K562 (cell line): ENCODE measurements around the gene STOX1.

Experiments
- ATF7 ChIP-seq: fragments of 450-650 bp; IDR thresholded peaks from 2 replicates; pipeline ENCODE4 v1.7.1; 2014; ENCODE audit warnings: mild to moderate bottlenecking, moderate library complexity
- CREM ChIP-seq: IDR thresholded peaks from 2 replicates; pipeline ENCODE4 v1.6.1; 2014; ENCODE audit warnings: antibody characterized with exemption, low read depth
- FOXJ2 ChIP-seq: fragments of 200-800 bp; sonication (Bioruptor generic); IDR thresholded peaks from 2 replicates; pipeline ENCODE4 v1.6.1; 2016; ENCODE audit warnings: missing genetic modification characterization, missing compliant biosample characterization
- MAZ ChIP-seq, 2 experiments: fragments of 450-650 bp in 1 of 2; sonication (generic) in 1 of 2; formaldehyde crosslinking; IDR thresholded peaks in 1 of 2; conservative IDR thresholded peaks in 1 of 2; 2 replicates each; pipeline versions ENCODE4 v1.4.0 to v1.5.0; 2020; ENCODE audit warnings: mild to moderate bottlenecking in 1 of 2, missing genetic modification reagents in 1 of 2
- NFXL1 ChIP-seq: fragments of 450-650 bp; formaldehyde crosslinking; IDR thresholded peaks from 2 replicates; pipeline ENCODE4 v1.4.0; 2021; ENCODE audit warnings: mild to moderate bottlenecking
- RCOR1 ChIP-seq, 2 experiments: IDR thresholded peaks; 2 replicates each; pipeline ENCODE4 v1.6.1; 2012; ENCODE audit warnings: low read depth in 2 of 2, low read length in 2 of 2, borderline replicate concordance in 1 of 2, improper control_type of control experiment in 1 of 2
- RUNX1 ChIP-seq: sonication (generic); IDR thresholded peaks from 2 replicates; pipeline ENCODE4 v1.6.1; 2016; ENCODE audit warnings: antibody characterized with exemption, low read depth
- TF ChIP-seq, protein P1 (sequence below): sonication (generic); formaldehyde crosslinking; IDR thresholded peaks from 2 replicates; pipeline ENCODE4 v1.8.1; 2023; ENCODE audit warnings: mild to moderate bottlenecking, missing genetic modification reagents, moderate library complexity
- TF ChIP-seq, protein P2 (sequence below), 2 experiments: IDR thresholded peaks; 2 replicates each; pipeline ENCODE4 v1.6.1; 2012; ENCODE audit warnings: improper control_type of control experiment in 2 of 2, low read depth in 2 of 2, low read length in 2 of 2, borderline replicate concordance in 1 of 2
- TF ChIP-seq, protein P3 (sequence below), 2 experiments: fragments of 450-650 bp; formaldehyde crosslinking in 1 of 2; IDR thresholded peaks; 2 replicates each; pipeline versions ENCODE4 v1.4.0 to v1.6.1; 2014 to 2020; ENCODE audit warnings: mild to moderate bottlenecking in 2 of 2, borderline replicate concordance in 1 of 2, low read depth in 1 of 2
- TF ChIP-seq, protein P4 (sequence below), 2 experiments: fragments of 450-650 bp; conservative IDR thresholded peaks; 2 replicates each; pipeline ENCODE4 v1.6.1; 2017; ENCODE audit warnings: mild to moderate bottlenecking in 2 of 2, moderate library complexity in 2 of 2

DNA sequence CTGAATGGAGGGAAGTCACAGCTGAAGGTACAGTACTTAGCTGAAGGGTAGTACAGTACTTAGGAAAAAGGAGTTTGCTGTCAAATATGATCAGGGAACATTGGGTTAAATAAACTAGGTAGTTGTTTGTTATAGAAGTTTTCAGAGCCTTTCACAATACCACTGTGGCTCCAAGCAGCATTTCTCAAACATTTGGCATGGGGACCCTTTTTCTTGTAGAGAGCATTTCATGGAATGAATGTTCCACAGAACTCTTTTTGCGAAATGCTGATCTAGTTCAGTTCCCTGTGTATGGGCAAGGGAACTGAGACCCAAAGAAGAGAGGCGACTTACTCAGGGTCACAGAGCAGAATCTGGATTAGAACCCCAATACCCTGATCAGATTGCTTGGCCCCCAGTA lies 42.3 kb downstream of the STOX1 start:
- no peak for TF ChIP-seq ATF7
- TF ChIP-seq, protein P1, sequence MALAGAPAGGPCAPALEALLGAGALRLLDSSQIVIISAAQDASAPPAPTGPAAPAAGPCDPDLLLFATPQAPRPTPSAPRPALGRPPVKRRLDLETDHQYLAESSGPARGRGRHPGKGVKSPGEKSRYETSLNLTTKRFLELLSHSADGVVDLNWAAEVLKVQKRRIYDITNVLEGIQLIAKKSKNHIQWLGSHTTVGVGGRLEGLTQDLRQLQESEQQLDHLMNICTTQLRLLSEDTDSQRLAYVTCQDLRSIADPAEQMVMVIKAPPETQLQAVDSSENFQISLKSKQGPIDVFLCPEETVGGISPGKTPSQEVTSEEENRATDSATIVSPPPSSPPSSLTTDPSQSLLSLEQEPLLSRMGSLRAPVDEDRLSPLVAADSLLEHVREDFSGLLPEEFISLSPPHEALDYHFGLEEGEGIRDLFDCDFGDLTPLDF (CRISPR knock-in tag): no peak
- TF ChIP-seq, protein P2, sequence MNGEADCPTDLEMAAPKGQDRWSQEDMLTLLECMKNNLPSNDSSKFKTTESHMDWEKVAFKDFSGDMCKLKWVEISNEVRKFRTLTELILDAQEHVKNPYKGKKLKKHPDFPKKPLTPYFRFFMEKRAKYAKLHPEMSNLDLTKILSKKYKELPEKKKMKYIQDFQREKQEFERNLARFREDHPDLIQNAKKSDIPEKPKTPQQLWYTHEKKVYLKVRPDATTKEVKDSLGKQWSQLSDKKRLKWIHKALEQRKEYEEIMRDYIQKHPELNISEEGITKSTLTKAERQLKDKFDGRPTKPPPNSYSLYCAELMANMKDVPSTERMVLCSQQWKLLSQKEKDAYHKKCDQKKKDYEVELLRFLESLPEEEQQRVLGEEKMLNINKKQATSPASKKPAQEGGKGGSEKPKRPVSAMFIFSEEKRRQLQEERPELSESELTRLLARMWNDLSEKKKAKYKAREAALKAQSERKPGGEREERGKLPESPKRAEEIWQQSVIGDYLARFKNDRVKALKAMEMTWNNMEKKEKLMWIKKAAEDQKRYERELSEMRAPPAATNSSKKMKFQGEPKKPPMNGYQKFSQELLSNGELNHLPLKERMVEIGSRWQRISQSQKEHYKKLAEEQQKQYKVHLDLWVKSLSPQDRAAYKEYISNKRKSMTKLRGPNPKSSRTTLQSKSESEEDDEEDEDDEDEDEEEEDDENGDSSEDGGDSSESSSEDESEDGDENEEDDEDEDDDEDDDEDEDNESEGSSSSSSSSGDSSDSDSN (IDR thresholded peaks at IDR 0.05; ENCODE audit: borderline replicate concordance in 1 of 2, low read depth in 2 of 2, low read length in 2 of 2): no peak
- TF ChIP-seq FOXJ2 (tag): no peak
- TF ChIP-seq RUNX1: no peak
- no peak for TF ChIP-seq CREM
- no peak for TF ChIP-seq RCOR1 (IDR thresholded peaks at IDR 0.05; ENCODE audit: borderline replicate concordance in 1 of 2, low read depth in 2 of 2, low read length in 2 of 2)
- TF ChIP-seq NFXL1 (CRISPR knock-in tag): no peak
- TF ChIP-seq, protein P3, sequence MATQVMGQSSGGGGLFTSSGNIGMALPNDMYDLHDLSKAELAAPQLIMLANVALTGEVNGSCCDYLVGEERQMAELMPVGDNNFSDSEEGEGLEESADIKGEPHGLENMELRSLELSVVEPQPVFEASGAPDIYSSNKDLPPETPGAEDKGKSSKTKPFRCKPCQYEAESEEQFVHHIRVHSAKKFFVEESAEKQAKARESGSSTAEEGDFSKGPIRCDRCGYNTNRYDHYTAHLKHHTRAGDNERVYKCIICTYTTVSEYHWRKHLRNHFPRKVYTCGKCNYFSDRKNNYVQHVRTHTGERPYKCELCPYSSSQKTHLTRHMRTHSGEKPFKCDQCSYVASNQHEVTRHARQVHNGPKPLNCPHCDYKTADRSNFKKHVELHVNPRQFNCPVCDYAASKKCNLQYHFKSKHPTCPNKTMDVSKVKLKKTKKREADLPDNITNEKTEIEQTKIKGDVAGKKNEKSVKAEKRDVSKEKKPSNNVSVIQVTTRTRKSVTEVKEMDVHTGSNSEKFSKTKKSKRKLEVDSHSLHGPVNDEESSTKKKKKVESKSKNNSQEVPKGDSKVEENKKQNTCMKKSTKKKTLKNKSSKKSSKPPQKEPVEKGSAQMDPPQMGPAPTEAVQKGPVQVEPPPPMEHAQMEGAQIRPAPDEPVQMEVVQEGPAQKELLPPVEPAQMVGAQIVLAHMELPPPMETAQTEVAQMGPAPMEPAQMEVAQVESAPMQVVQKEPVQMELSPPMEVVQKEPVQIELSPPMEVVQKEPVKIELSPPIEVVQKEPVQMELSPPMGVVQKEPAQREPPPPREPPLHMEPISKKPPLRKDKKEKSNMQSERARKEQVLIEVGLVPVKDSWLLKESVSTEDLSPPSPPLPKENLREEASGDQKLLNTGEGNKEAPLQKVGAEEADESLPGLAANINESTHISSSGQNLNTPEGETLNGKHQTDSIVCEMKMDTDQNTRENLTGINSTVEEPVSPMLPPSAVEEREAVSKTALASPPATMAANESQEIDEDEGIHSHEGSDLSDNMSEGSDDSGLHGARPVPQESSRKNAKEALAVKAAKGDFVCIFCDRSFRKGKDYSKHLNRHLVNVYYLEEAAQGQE (IDR thresholded peaks at IDR 0.05; ENCODE audit: borderline replicate concordance): no peak
- TF ChIP-seq, protein P3 (CRISPR knock-in tag; IDR thresholded peaks at IDR 0.05; ENCODE audit: low read depth): no peak
- no peak for TF ChIP-seq MAZ (CRISPR knock-in tag; conservative IDR thresholded peaks at IDR 0.05 in 1 of 2, IDR thresholded peaks at IDR 0.05 in 1 of 2)
- TF ChIP-seq, protein P4, sequence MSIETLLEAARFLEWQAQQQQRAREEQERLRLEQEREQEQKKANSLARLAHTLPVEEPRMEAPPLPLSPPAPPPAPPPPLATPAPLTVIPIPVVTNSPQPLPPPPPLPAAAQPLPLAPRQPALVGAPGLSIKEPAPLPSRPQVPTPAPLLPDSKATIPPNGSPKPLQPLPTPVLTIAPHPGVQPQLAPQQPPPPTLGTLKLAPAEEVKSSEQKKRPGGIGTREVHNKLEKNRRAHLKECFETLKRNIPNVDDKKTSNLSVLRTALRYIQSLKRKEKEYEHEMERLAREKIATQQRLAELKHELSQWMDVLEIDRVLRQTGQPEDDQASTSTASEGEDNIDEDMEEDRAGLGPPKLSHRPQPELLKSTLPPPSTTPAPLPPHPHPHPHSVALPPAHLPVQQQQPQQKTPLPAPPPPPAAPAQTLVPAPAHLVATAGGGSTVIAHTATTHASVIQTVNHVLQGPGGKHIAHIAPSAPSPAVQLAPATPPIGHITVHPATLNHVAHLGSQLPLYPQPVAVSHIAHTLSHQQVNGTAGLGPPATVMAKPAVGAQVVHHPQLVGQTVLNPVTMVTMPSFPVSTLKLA (conservative IDR thresholded peaks at IDR 0.05): no peak
